Stimulated activated naive CD4-positive, alpha-beta T cell (primary cell): ENCODE measurements around the gene SPOCK3.
"Not testable (repeated sequence)": the region's sequence is repeated elsewhere in the genome, so short reads cannot be mapped to it uniquely, and the experiment has no call there.

ENCODE experiments used
- DNase-seq, 6 experiments: peaks; one replicate each; lab custom pipeline; 2025; lab: John Stamatoyannopoulos, UW

The SPOCK3 gene

DNA sequence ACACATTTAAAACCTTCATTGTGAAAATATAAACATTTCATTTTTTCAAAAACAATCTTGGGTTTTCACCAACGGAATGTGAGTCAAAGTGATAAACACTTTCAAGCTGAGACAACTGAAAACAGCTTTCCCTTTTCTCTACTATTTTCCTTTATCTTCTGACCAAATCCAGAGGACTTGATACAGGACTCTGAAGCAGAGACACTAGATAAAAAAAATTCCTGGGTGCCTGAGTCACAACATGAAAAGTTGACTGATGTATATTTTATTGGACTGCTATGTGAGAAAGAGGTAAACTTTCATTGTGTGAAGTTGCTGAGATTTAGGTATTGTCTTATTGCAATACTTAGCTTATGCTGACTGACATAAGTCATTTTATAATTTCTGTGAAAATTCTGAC lies 411.2 kb downstream of the SPOCK3 start:
- DNase-seq, result no peak

DNA sequence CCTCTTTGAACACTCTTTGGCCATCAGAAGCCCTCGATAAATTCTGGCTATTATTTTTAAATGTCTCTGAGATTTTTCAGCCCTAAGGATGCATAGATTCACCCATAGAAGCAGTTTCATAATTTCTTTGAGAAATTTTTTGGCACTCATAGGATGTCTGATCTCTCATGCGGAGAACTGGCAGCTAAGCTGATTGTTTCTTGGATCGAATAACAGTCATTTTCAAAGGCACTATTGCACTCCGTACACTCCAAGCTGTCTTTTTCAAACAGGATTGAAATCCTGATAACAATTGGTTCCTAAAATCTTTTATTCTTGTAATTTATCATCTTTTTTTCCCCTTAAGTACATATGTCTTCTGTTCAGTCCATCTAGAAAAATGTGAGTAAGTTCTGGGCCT lies 411.9 kb downstream of the SPOCK3 start:
- no peak for DNase-seq

DNA sequence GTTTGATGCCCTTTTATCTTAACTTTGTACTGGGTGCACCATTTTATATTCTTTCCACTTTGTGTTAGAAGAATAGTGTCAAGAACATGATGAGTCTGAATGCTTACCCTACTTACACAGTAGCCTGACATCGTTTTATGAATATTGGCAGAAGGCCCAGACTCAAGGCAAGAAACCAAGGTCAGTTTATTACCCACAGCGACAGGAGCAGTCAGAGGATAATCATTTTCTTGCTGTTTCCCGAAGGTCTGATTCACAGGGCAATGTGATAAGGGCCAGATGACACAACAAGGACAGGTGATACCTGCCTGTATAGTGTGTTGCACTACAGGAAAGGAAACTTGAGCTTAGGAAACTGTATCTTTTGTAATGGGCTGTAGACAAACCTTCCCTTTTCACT lies 417.4 kb downstream of the SPOCK3 start:
- no peak for DNase-seq

DNA sequence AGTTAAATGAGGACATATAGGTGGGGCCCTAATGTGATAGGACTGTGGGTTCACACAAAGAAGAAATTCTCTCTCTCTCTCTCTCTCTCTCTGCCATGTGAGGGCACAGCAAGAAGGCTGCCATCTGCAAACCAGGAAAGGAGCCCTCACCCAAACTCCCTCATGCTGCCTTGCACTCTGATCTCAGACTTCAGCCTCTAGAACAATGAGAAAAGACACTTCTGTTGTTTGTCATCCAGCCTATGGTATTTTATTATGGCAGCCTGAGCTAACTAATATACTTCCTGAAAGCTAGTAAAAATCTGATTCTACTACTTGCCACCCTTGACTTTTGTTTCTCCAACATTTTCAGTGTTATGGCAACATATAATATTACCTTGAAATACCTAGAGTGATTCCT lies 425.9 kb downstream of the SPOCK3 start:
- no peak for DNase-seq

DNA sequence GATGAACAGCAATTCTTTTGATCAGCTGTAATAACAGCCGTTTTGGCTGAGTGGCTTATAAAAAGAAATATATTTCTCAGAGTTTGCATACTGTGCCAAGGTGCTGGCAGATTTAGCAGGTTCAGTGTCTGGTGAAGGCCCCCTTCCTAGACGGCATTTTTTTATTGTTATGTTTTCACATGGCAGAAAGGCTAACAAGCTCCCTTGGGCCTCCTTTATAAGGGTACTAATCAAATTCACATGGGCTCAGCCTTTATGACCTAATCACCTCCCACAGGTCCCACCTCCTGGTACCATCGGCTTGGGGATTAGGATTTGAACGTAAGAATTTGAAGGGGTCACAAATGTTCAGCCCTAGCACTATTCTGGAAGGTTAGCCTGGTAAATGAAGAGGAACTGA lies 431.9 kb downstream of the SPOCK3 start:
- no peak for DNase-seq

DNA sequence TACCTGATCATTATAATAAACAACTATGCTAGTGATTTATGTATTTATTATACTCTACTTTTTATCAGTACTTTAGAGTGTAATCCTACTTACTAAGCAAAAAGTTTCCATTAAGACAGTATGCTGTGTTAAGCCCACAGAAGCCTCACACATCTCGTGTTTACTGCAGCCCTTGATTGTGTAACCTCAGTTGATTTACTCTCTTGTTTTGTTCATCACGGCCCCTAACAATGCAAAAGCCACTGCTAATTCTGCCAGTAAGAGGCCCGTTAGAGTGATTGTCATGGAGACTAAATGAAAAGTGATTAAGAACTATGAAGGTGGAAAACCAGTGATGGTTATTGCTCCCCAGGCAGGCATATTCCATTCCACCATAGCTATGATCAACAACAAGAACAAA lies 436.2 kb downstream of the SPOCK3 start:
- DNase-seq, result no peak

DNA sequence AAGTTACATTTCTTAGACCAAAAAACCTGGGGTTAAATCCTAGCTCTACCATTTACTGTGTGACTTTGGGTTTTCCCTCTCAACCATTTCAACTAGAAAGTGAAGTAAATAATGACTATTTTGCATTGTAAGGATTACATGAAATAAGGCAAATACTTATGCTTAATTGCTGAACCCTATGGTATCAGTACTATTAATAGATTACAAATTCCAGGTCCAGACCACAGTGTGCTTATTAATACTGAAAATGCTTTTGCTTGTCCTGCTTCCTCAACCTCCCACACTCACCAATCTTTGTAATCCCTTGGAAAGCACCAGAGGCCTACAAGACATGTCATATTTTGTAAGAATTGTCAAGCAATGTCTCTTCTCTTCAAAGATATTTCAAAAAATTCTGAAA lies 456.5 kb downstream of the SPOCK3 start:
- no peak for DNase-seq

DNA sequence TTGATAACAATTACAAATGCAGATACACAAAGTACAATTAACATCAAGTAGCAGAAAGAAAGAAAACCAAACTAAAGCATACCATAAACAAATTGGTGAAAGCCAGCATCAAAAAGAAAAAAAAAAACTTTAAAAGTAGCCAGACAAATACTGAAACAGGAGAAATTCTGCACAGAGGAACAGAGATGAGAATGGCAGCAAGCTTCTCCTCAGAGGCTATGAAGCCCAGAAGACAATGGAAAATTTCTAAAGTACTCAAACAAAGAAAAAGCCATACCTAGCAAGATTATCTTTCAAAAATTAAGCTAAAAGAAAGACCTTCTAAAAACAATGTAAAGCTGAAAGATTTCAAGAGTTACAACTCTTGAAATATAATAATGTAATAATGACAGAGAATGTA lies 471.3 kb downstream of the SPOCK3 start:
- DNase-seq, result no peak

DNA sequence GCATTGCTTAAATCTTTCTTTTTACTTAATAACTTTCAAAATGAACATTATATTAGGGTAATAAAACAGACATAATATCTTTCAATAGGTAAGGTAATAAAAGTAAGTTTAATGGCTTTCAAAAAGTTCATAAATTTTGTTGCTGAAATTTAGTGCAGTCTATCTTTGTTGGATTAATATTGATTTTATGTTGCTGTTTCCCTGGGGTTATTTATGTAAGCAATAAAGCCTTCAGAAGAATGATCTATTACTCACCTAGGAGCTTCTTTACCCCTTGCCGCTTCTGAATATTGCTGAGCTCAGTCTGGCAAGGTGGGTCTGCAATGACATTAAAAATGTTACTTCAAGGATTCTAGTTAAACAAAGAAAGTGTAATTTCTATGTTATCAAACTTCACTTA lies 492.6 kb downstream of the SPOCK3 start:
- no peak for DNase-seq

DNA sequence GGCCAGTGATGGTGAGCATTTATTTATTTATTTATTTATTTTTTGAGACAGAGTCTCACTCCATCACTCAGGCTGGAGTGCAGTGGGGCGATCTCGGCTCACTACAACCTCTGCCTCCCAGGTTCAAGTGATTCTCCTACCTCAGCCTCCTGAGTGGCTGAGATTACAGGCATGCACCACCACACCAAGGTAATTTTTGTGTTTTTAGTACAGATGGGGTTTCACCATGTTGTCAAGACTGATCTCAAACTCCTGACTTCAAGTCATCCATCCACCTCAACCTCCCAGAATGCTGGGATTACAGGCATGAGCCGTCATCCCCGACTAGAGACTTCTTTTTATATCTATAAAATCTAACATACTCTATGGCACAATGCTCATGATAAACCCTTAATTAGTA lies 495.1 kb downstream of the SPOCK3 start:
- DNase-seq, result not testable (repeated sequence)

DNA sequence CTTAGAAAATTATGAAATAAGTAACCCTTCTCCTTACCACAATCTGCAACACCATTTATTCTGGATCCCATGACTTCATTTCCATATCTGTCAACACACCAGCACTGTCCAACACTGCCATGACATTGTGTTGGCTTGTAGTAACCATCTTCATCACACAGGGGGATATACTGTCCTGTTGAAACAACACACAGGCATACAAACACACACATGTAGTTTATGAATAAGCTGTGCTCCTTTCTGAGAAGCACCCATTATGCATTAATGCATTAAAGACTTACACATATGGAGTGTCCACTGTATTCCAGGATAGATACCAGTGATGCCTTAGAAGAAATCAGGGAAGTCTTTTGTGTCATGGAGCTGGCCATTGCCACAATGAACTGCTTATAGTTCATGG lies 496.9 kb downstream of the SPOCK3 start:
- no peak for DNase-seq

DNA sequence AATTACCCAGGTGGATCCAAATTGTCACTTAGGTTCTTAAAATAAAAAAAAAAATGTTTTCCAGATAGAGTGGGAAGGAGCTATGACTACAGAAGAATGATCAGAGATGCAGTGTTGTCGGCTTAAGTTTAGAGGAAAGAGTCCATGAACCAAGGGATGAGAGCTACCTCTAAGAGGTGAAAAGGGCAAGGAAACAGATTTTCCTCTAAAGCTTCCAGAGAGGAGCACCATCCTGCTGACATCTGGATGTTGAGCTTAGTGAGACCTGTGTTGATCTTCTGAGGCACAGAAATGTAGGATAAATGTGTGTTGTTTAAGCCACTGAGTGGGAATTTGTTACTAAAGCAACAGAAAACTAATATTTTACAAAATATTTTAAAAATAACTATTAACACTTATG lies 498.7 kb downstream of the SPOCK3 start:
- no peak for DNase-seq

DNA sequence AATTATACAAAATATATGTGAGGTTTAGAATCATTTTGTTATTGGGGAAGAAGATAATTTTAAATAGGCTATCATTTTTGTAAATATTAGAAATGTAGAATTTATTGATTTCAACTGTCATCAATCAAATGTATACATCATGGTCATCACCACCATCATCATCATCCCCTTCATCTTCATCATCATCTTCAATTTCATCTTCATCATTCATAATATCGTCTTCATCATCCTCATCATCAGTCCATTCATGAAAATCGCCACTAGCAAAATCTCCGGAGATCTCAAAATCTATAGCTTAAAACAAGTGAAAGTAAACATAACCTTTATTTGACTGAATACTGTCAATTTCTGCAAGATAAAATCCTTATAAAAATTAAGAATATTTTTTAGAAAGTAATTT lies 499.5 kb downstream of the SPOCK3 start:
- DNase-seq, result no peak

DNA sequence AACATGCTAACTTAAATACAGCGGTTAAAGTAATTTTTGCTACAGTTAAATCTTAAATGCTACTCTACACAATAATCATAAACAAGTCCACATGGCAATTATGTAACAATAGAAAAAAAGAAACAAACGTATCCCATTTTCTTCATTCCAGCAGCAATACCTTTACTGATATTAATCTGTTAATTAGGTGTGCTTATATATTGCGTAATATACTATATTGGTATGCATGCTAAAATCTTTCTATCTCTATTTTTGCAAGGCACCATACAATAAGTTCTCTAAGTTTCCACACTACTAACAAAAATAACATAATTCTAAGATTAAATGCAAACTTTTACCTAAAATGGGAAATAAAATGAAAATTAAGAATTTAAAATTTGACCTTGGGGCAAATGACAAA lies 500.6 kb downstream of the SPOCK3 start:
- DNase-seq, result no peak

DNA sequence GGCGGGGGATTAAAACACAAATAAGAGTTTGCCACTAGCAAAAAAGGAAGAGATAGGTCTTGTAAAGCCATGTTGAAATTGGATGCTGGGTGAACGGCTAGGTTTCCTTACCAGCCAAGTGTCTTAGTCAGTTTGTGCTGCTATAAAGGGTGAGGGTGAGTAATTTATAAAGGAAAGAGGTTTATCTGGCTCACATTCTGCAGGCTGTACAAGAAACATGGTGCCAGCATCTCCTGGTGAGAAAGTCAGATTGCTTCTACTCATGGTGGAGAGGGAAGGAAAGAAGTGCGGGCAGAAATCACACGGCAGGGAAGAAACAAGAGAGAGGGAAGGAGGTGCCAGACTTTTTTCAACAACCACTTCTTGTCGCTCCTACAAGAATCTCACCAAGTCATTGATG lies 507.5 kb downstream of the SPOCK3 start:
- DNase-seq, result no peak

DNA sequence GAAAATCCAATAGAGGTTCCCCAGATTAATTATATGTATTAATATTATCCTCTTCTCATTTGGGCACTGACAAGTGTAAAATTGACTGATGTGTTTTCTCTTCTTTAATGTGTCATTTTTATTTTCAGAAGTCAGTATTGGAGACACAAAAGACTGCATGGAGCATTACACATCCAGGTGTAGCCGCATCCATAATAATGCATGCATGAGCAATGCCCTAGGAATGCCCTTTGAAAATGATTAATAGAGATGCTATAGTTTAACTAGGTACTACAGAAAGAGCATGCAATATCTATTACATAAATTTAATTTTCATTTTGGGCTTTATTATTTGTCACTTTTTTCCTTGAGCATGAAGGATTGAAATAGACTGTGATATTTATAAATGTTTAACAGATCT lies 509.9 kb downstream of the SPOCK3 start:
- DNase-seq, result no peak

DNA sequence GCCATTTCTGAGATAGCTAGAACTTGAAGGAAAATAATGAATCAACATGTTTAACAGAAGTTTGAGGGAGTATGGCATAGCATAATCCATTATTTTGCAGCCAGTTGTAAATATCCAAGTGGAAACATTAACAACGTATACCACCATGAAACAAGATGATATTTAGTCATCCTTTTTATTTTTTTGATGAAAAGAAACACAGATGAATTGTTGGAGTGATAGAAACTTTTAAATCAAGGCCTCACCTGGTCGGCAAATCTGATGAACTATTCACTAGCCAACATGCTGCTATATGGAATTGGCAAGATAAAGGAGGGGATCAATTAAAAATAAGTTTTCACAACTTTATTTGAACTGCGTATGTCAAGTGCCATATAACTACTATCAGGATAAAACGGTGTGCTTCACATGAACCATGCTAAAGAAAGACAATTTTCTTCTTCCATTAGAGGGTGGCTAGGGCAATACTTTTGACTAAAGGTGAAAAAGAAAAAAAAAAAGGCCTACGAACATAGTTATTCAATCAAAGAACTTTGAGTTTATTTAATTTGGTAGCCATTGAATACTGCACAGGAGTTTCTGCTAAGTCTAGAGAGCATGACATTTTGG lies 510.7 kb downstream of the SPOCK3 start:
- no peak for DNase-seq

DNA sequence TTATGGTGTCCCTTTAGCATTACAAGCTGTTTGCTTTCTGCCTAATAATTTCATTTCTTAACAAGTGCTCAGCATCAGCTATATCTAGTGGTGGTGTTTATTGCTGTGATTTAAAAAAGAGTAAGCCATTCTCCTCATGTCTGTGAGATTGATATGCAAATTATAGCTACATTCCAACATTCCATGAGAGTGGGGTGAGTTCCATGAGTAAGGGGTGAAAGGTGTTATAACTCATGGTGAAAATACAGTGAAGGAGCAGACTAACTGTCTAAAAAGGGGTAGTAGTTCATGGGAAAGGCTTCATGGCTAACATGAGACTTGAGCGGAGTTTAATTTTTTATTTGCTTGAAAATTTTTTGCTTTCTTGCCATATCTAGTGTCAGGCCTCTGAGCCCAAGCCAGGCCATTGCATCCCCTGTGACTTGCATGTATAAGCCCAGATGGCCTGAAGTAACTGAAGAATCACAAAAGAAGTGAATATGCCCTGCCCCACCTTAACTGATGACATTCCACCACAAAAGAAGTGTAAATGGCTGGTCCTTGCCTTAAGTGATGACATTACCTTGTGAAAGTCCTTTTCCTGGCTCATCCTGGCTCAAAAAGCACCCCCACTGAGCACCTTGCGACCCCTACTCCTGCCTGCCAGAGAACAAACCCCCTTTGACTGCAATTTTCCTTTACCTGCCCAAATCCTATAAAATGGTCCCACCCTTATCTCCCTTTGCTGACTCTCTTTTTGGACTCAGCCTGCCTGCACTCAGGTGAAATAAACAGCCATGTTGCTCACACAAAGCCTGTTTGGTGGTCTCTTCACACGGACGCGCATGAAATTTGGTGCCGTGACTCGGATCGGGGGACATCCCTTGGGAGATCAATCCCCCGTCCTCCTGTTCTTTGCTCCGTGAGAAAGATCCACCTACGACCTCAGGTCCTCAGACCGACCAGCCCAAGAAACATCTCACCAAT lies 518.3 kb downstream of the SPOCK3 start:
- DNase-seq, result not testable (repeated sequence)

DNA sequence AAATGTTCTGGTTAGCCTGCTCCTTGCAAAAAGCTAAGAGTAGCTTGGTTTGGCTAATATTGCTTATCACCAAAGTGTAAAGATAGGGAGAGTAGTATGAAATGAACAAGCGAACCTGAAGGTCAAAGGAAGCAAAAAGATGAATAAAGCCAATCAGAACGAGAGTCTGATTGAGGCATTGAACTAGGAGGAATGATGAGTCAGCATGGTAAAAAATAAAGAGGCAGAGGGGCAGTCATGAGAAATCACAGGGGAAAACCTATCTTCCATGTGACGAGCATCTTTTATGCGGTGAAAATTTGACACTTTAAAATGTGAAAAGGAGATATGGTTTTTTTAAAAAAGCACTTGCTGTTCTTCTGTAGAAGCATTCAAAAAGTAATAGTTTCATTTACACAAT lies 533.7 kb downstream of the SPOCK3 start:
- DNase-seq, result no peak

DNA sequence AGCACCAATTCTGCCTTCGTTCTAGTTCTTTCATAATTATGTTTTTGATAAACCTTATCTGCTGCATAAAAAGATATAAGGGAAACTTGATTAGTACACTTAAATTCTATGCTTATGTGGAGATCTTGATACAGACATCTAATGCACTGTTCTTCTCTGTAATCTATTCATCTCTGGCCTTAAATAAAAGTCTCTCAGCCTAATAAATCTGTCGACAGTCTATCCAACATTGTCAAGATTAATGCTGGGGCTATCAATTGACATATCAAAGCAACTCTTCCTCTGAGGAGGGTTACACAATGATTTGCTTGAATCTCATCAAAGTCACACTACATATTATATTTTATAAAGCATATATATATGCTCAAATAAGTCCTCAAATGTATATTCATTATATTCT lies 545.5 kb downstream of the SPOCK3 start:
- no peak for DNase-seq

DNA sequence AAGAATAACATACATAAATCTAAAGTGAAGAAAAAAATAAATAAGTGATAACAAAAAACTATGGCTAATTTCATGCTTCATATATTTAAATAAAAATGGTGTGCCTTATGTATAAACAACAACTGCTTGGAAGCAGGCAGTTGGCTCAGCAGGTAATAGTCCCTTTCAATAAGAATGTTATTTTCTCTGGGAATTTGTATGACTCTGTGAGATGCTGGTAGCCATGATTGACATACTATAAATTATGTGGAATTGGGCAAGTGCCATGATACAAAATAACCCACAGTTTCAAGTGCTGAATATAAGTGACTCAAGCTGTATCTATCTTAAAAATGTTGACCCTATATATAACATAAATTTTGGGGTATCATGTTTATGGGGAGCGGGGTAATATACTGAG lies 546.5 kb downstream of the SPOCK3 start:
- DNase-seq, result no peak
